Loucy (cell line): ENCODE data around the gene COG4.
"Not testable (repeated sequence)": the region's sequence is repeated elsewhere in the genome, so short reads cannot be mapped to it uniquely, and the experiment has no call there.

Experiments
- H2AFZ ChIP-seq: fragments of 200-600 bp; sonication (generic); 2 replicates; pipeline ENCODE4 v1.6.0; 2016; ENCODE audit warnings: antibody characterized with exemption, mild to moderate bottlenecking, low read length, moderate library complexity
- H3F3A ChIP-seq: fragments of 200-600 bp; 2 replicates; pipeline ENCODE4 v1.6.0; 2016; ENCODE audit warnings: antibody characterized with exemption, low read depth, mild to moderate bottlenecking
- H3K27me3 ChIP-seq: fragments of 200-600 bp; sonication (generic); 2 replicates; pipeline ENCODE4 v1.6.1; 2014; ENCODE audit warnings: low read length, mild to moderate bottlenecking; ENCODE audit not compliant: insufficient read depth, poor library complexity, severe bottlenecking
- H3K36me3 ChIP-seq: fragments of 200-600 bp; sonication (generic); 2 replicates; pipeline ENCODE4 v1.6.1; 2016; ENCODE audit warnings: low read length; ENCODE audit not compliant: insufficient read depth
- H3K4me1 ChIP-seq: fragments of 200-600 bp; sonication (generic); 2 replicates; pipeline ENCODE4 v1.5.1; 2014; ENCODE audit warnings: low read length, mild to moderate bottlenecking; ENCODE audit not compliant: insufficient read depth, poor library complexity, severe bottlenecking
- H3K4me2 ChIP-seq: fragments of 200-600 bp; sonication (generic); 2 replicates; pipeline ENCODE4 v1.6.0; 2014; ENCODE audit warnings: antibody characterized with exemption, low read length, low read depth, mild to moderate bottlenecking; ENCODE audit not compliant: poor library complexity, severe bottlenecking
- H3K4me3 ChIP-seq: fragments of 200-600 bp; sonication (generic); 2 replicates; pipeline ENCODE4 v1.5.1; 2014; ENCODE audit warnings: low read length, mild to moderate bottlenecking, mixed read lengths; ENCODE audit not compliant: poor library complexity, severe bottlenecking
- H3K79me2 ChIP-seq: fragments of 200-600 bp; sonication (generic); 2 replicates; pipeline ENCODE4 v1.6.1; 2014; ENCODE audit warnings: low read length; ENCODE audit not compliant: insufficient read depth
- H3K9ac ChIP-seq: fragments of 200-600 bp; sonication (generic); 2 replicates; pipeline ENCODE4 v1.6.0; 2014; ENCODE audit warnings: mild to moderate bottlenecking, low read depth, low read length, moderate library complexity; ENCODE audit not compliant: poor library complexity, severe bottlenecking
- H3K9me2 ChIP-seq: fragments of 200-600 bp; sonication (generic); replicated peaks from 2 replicates; pipeline ENCODE4 v1.6.1; 2016; ENCODE audit warnings: low read depth, low read length, mixed read lengths
- H3K9me3 ChIP-seq: fragments of 200-600 bp; sonication (generic); 2 replicates; pipeline ENCODE4 v1.6.1; 2014; ENCODE audit warnings: mild to moderate bottlenecking, antibody characterized with exemption, low read length, low read depth; ENCODE audit not compliant: insufficient read depth
- H4K20me1 ChIP-seq: fragments of 200-600 bp; sonication (generic); 2 replicates; pipeline ENCODE4 v1.6.0; 2014; ENCODE audit warnings: antibody characterized with exemption, low read length, mild to moderate bottlenecking; ENCODE audit not compliant: insufficient read depth, poor library complexity, severe bottlenecking
- EZH2phosphoT487 ChIP-seq: fragments of 200-600 bp; IDR thresholded peaks from 2 replicates; pipeline ENCODE4 v1.6.1; 2018; ENCODE audit warnings: antibody characterized with exemption, mild to moderate bottlenecking, moderate library complexity, borderline replicate concordance
- TF ChIP-seq, protein P1 (sequence below): fragments of 200-600 bp; sonication (generic); conservative IDR thresholded peaks from 2 replicates; pipeline ENCODE4 v1.5.1; 2014; ENCODE audit warnings: mild to moderate bottlenecking, antibody characterized with exemption, low read length

COG4 gene

DNA sequence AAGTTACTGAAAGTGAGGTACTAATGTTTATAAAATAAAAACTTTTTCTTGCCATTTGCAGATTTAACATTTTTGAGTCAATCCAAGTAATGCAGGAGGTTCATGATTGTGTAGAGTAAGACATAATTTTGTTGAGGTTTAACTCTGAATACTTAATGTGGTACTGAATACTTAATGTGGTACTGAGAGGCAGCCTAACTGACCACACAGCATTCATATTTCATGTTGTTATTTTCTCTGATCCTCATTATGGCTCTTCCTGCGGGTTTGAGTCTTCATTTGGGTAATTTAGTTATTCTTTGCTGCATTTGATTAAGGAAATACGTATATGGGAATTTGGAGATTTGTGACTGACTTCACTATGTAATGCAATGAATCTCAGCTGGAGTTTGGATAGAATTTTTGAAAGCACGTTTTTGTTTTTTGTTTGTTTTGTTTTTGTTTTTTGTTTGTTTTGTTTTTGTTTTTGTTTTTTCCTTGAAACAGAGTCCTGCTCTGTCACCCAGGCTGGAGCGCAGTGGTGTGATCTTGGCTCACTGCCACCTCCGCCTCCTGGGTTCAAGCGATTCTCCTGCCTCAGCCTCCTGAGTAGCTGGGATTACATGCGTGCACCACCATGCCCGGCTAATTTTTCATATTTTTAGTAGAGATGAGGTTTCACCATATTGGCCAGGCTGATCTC lies 4.1 kb upstream of the COG4 start:
- Histone ChIP-seq H3K79me2 (peaks cover 96% of the 10 kb centered on the region), H3K27me3 (peaks cover 9% of the 10 kb centered on the region), H4K20me1 (peaks cover 82% of the 10 kb centered on the region), H3K9me2 (no peaks in the 10 kb centered on the region), H3K4me2 (peak overlapping the region; percentile 99), H3K4me3 (peak overlapping the region; percentile 99), H3K4me1 (peaks cover 39% of the 10 kb centered on the region), H3K9me3 (no peaks in the 10 kb centered on the region), H3K36me3 (peaks cover 47% of the 10 kb centered on the region), H2AFZ (no peak overlapping the region), H3K9ac (peak overlapping the region; percentile 99), H3F3A (no peaks in the 10 kb centered on the region)
- TF ChIP-seq, protein P1, sequence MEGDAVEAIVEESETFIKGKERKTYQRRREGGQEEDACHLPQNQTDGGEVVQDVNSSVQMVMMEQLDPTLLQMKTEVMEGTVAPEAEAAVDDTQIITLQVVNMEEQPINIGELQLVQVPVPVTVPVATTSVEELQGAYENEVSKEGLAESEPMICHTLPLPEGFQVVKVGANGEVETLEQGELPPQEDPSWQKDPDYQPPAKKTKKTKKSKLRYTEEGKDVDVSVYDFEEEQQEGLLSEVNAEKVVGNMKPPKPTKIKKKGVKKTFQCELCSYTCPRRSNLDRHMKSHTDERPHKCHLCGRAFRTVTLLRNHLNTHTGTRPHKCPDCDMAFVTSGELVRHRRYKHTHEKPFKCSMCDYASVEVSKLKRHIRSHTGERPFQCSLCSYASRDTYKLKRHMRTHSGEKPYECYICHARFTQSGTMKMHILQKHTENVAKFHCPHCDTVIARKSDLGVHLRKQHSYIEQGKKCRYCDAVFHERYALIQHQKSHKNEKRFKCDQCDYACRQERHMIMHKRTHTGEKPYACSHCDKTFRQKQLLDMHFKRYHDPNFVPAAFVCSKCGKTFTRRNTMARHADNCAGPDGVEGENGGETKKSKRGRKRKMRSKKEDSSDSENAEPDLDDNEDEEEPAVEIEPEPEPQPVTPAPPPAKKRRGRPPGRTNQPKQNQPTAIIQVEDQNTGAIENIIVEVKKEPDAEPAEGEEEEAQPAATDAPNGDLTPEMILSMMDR, result no peak
- no peak for TF ChIP-seq EZH2phosphoT487

- Histone ChIP-seq H3K4me3 (peak overlapping the region; percentile 99), H3F3A (no peaks in the 10 kb centered on the region; the same call in 1 of the 2 replicates), H3K9me2 (no peaks in the 10 kb centered on the region), H3K9ac (peak overlapping the region; percentile 99), H3K79me2 (peaks cover 94% of the 10 kb centered on the region), H2AFZ (no peak overlapping the region), H3K36me3 (peaks cover 38% of the 10 kb centered on the region), H3K9me3 (no peaks in the 10 kb centered on the region), H4K20me1 (peaks cover 82% of the 10 kb centered on the region), H3K27me3 (peaks cover 9% of the 10 kb centered on the region), H3K4me1 (peaks cover 46% of the 10 kb centered on the region), H3K4me2 (peak overlapping the region; percentile 99)
- no peak for TF ChIP-seq EZH2phosphoT487
- TF ChIP-seq, protein P1, result no peak
Observed at GRCh38 chr16:70526403-70526802, 3.0 kb upstream of the COG4 start.

DNA sequence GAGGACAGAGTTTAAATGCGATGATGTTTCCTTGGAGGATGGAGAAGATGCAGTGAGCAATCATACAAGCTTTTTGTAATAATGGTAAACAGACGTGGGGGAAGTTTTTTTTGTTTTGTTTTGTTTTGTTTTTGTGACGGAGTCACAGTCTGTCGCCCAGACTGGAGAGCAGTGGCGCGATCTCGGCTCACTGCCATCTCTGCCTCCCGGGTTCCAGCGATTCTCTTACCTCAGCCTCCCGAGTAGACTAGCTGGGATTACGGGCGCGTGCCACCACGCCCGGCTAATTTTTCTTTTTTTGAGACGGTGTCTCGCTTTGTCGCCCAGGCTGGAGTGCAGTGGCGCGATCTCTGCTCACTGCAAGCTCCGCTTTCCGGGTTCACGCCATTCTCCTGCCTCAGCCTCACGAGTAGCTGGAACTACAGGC lies 1.1 kb upstream of the COG4 start:
- H3K4me3 ChIP-seq, result peak overlapping the region; percentile 99
- peak overlapping the region; percentile 99 for H3K4me2 ChIP-seq
- peaks cover 74% of the 10 kb centered on the region for H4K20me1 ChIP-seq
- not testable (repeated sequence) for H3K9me2 ChIP-seq, H3K9me3 ChIP-seq, H3F3A ChIP-seq, H3K27me3 ChIP-seq
- peak overlapping the region; percentile 94 for H2AFZ ChIP-seq
- H3K4me1 ChIP-seq, result peaks cover 56% of the 10 kb centered on the region
- peaks cover 24% of the 10 kb centered on the region for H3K36me3 ChIP-seq
- peak overlapping the region; percentile 99 for H3K9ac ChIP-seq
- peaks cover 76% of the 10 kb centered on the region for H3K79me2 ChIP-seq
